ENCODE results near the gene MCRIP2.

Gene MCRIP2

DNA sequence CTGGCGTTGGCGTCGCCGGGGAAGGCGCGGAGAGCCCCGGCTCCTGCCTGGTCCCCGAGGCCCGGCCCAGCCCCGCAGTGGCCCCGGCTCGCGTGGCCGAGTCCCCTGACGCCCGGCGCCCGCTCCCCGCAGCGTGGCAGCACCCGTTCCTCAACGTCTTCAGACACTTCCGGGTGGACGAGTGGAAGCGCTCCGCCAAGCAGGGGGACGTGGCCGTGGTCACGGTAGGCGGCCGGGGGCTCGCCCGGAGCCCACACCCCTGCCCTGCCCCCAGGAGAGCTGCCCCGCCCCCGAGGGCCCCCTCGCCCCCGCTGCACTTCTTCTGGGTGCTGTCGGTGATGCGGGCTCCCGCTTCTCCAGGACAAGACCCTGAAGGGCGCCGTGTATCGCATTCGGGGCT is 8.0 kb downstream of the MCRIP2 start:
- DNase-seq = no peak

DNA sequence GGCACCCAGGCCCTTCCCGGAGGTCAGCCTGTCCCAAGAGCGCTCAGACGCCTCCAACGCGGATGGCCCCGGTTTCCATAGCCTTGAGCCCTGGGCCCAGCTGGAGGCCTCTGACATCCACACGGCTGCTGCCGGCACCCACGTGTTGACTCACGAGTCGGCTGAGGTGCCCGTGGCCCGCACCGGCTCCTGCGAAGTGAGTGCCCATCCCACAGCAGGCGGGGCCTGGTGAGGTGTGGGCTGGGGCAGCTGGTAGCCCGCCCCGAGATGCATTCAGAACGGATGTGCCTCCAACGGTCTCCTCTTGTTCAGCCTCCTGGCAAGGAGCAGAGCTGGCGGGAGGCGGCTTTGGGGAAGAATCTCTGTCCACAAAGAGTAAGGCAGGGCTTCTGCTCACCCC is 10.2 kb downstream of the MCRIP2 start:
- DNase-seq = no peak

- DNase-seq = no peak
These were observed 11.1 kb downstream of the MCRIP2 start for GRCh38 chr16:652454-653305.

DNA sequence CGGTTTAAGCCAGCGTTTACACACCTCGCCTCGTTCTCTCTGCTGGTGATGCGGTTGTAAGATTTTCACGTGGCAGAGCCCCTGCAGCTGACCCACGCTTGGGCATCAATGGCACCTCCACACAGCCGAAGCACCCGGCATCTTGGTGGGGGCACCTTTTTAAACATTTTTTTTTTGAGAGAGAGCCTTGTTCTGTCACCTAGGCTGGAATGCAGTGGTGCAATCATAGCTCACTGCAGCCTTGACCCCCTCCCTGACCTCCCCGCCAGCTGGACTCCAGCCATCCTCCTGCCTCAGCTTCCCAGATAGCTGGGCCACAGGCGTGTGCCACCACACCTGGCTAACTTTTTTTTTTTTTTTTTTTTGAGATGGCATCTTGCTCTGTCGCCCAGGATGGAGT is 12.4 kb downstream of the MCRIP2 start:
- no peak for DNase-seq

DNA sequence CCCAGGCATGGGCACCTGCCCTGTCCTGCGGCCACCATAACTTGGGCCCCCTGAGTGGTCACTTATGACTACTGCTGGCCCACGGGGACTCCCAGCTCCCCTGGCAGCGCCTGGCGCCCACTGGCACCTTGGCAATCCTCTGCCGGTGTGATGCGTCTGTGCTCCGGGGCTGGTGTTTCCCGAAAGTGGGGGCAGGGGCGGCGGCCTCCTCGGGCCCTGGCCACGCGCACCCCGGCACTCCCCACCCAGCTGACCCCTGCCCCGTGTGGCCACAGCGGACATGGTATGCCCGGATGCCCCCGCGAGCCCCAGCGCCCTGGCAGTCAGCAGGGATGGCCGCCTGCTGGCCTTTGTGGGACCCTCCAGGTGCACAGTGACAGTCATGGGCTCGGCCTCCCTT is 15.9 kb downstream of the MCRIP2 start:
- no peak for DNase-seq

GRCh38 chr16:658679-659571 is 17.3 kb downstream of the MCRIP2 start:
- no peak for DNase-seq

GRCh38 chr16:659618-660017 is 18.0 kb downstream of the MCRIP2 start:
- no peak for DNase-seq

- DNase-seq = no peak
These were observed 18.5 kb downstream of the MCRIP2 start for GRCh38 chr16:660132-660458.

- peak; percentile 76 for DNase-seq
These were observed 19.0 kb downstream of the MCRIP2 start for GRCh38 chr16:660459-661183.

DNA sequence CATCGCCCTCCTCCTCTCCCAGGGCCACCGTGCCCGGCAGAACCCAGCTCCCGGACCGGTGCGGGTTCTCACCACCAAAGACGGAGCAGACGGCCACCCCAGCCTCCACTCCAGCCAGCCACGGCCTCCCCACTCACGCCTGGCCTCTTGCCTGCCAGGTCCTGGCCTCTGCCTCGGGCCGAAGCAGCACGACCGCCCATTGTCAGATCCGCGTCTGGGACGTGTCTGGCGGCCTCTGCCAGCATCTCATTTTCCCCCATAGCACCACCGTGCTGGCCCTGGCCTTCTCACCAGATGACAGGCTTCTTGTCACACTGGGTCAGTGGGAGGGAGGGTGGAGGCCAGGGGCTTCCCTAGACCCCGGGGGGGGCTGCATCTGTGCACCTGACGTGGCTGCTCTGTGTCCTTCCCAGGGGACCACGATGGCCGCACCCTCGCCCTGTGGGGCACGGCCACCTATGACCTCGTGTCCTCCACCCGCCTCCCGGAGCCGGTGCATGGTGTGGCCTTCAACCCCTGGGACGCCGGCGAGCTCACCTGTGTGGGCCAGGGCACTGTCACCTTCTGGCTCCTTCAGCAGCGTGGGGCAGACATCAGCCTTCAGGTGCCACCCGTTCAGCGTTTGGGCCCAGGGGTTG is 19.7 kb downstream of the MCRIP2 start:
- no peak for DNase-seq

GRCh38 chr16:662095-662494 is 20.5 kb downstream of the MCRIP2 start:
- no peak for DNase-seq

- DNase-seq = no peak
These were observed 21.0 kb downstream of the MCRIP2 start for GRCh38 chr16:662597-662996.

- no peak for DNase-seq
These were observed 24.9 kb downstream of the MCRIP2 start for GRCh38 chr16:666572-666971.

GRCh38 chr16:667113-667779 is 25.6 kb downstream of the MCRIP2 start:
- DNase-seq = no peak

GRCh38 chr16:667780-668518 is 26.3 kb downstream of the MCRIP2 start, which contains the start of gene RHOT2:
RHOT2 (plus strand) TSS chr16:668132; CDS start chr16:668200, 68 bp downstream.
- DNase-seq = peak; percentile 92

DNA sequence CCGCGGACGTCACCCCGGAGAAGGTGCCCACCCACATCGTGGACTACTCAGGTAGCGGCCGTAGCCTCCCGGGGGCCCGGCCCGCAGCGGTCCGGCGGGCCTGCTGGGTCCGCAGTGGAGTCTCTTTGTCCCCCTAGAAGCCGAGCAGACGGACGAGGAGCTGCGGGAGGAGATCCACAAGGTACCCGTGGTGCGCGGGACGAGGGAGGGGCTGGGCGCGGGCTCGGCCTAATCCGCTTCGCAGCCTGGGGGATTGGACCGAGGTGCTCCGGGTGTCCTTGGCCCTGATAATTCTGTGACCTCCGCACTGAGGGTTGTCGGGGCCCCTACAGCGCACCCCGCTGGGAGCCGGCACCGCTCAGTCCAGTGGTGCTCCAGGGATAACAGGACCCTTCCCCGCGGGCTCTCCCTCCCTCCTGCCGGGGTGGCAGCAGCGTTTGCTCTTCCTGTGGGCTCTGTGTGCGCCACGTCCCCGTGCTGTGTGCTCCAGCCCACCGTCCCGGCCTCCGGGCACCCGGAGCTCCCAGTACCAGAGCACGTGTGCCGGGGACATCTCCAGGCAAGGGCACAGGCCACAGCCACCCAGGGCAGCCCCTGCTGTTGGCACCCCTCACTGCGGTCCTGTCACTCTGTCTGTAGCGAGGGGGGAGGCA is 27.0 kb downstream of the MCRIP2 start:
- DNase-seq = no peak

- DNase-seq = no peak
These were observed 28.0 kb downstream of the MCRIP2 start for GRCh38 chr16:669666-670065.

GRCh38 chr16:670485-671352 is 29.1 kb downstream of the MCRIP2 start:
- DNase-seq = no peak

DNA sequence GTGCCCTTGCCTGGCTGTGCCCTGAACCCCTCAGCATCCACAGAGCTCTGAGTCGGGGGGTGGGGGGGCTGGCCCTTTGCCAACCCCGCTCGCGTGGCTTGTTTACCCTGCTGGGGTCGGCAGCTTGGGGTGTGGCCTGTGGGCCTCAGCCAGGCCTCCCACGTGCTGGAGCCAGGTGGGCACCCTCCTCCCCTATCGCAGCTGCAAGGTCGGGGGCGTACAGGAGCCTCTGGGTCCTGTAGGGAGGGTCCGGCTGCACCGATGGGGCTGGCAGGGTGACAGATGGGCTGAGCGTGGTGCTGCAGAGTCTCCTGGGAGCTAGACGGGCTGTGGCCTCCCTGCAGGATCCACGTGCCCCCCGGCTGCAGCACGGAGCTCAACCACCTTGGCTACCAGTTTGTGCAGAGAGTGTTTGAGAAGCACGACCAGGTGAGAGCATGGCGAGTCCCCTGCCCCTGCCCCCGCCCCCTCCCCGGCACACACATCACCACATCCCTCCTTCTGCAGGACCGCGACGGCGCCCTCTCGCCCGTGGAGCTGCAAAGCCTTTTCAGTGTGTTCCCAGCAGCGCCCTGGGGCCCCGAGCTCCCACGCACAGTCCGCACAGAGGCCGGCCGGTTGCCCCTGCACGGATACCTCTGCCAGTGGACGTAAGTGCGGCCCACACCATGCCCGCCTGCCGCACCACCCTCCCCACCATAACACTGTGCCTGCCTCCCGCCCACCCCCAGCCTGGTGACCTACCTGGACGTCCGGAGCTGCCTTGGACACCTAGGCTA is 29.9 kb downstream of the MCRIP2 start:
- DNase-seq = no peak

Data from fibroblast of skin of scalp (primary cell).